B cell (primary cell): Measurements from ENCODE around the gene GNE. TPM values are rescaled to one million over a fixed set of nuclear protein-coding genes. Genes with fewer than 3 reads are reported as not detected.

Experiments used
- ATAC-seq: fragments of 200-7000 bp; cut with Tn5 transposase; one replicate; pipeline ENCODE4 v1.10.0; 2021; ENCODE audit warnings: low read depth, mild to moderate bottlenecking, moderate number of reproducible peaks, moderate library complexity
- CTCF ChIA-PET: fragments of 350-600 bp; sonication (Branson Sonifier 250); formaldehyde crosslinking; loops from one replicate; lab custom pipeline; 2021; ENCODE audit warnings: antibody characterized with exemption, inconsistent platforms; lab: Charles Lee
- POLR2A ChIA-PET: fragments of 350-600 bp; sonication (Branson Sonifier 250); formaldehyde crosslinking; loops from one replicate; lab custom pipeline; 2021; ENCODE audit warnings: antibody characterized with exemption; lab: Charles Lee
- DNase-seq: peaks from one replicate; pipeline ENCODE4 v3.0.0; 2013
- H2AFZ ChIP-seq: 2 replicates; pipeline ENCODE4 v1.6.1; 2012; ENCODE audit warnings: mild to moderate bottlenecking, low read depth, low read length; ENCODE audit not compliant: insufficient read depth, poor library complexity, severe bottlenecking
- H3K27ac ChIP-seq, 2 donors: 1 replicate in 1 of 2; 2 replicates in 1 of 2; pipeline ENCODE4 v1.5.1; 2012 to 2013; ENCODE audit warnings: low read length in 2 of 2, mild to moderate bottlenecking in 2 of 2, moderate library complexity in 1 of 2
- H3K27me3 ChIP-seq, 4 experiments: fragments of 200-600 bp in 1 of 4; sonication (generic) in 1 of 4; replicated peaks in 1 of 4; 1 replicate in 2 of 4; 2 replicates in 2 of 4; pipeline versions ENCODE4 v1.6.1 to v1.7.0; 2013 to 2016; ENCODE audit warnings: low read length in 3 of 4, mild to moderate bottlenecking in 2 of 4, mixed read lengths in 1 of 4, moderate library complexity in 1 of 4; ENCODE audit not compliant: insufficient read depth in 4 of 4, control insufficient read depth in 3 of 4; ENCODE audit errors: control extremely low read depth in 1 of 4
- H3K36me3 ChIP-seq, 2 experiments: replicated peaks in 1 of 2; 1 replicate in 1 of 2; 2 replicates in 1 of 2; pipeline versions ENCODE4 v1.6.1 to v1.7.1; 2013; ENCODE audit warnings: low read length in 1 of 2; ENCODE audit not compliant: insufficient read depth in 2 of 2, control insufficient read depth in 1 of 2; ENCODE audit errors: control extremely low read depth in 1 of 2, extremely low read depth in 1 of 2
- H3K4me1 ChIP-seq, 2 donors: fragments of 200-600 bp in 1 of 2; sonication (generic) in 1 of 2; 1 replicate in 1 of 2; 2 replicates in 1 of 2; pipeline versions ENCODE4 v1.5.1 to v1.6.1; 2013 to 2017; ENCODE audit warnings: low read length in 2 of 2; ENCODE audit not compliant: control insufficient read depth in 2 of 2, insufficient read depth in 2 of 2
- H3K4me2 ChIP-seq: replicated peaks from 2 replicates; pipeline ENCODE3; 2012; ENCODE audit warnings: mild to moderate bottlenecking, low read depth, low read length; ENCODE audit not compliant: poor library complexity, severe bottlenecking
- H3K4me3 ChIP-seq, 5 experiments: fragments of 200-600 bp in 1 of 5; sonication (generic) in 1 of 5; 1 replicate in 3 of 5; 2 replicates in 2 of 5; pipeline versions ENCODE4 v1.5.1 to v1.7.0; 2011 to 2016; ENCODE audit warnings: low read length in 4 of 5, mild to moderate bottlenecking in 4 of 5, low read depth in 2 of 5, control low read depth in 1 of 5, moderate library complexity in 1 of 5; ENCODE audit not compliant: insufficient read depth in 1 of 5; ENCODE audit errors: control extremely low read depth in 1 of 5, extremely low read depth in 1 of 5
- H3K79me2 ChIP-seq: fragments of 200-600 bp; sonication (generic); one replicate; pipeline ENCODE4 v1.6.0; 2016; ENCODE audit warnings: low read length; ENCODE audit not compliant: control insufficient read depth, insufficient read depth
- H3K9ac ChIP-seq: fragments of 200-600 bp; sonication (generic); 2 replicates; pipeline ENCODE4 v1.6.1; 2017; ENCODE audit warnings: mild to moderate bottlenecking, low read length, moderate library complexity
- H3K9me3 ChIP-seq, 3 donors: one replicate each; pipeline versions ENCODE4 v1.6.1 to v1.7.1; 2013; ENCODE audit warnings: low read length in 2 of 3; ENCODE audit not compliant: control insufficient read depth in 2 of 3, insufficient read depth in 1 of 3; ENCODE audit errors: control extremely low read depth in 1 of 3
- H4K20me1 ChIP-seq: 2 replicates; pipeline ENCODE4 v1.6.0; 2012; ENCODE audit warnings: mild to moderate bottlenecking, low read length; ENCODE audit not compliant: insufficient read depth, control insufficient read depth, poor library complexity, severe bottlenecking
- H3K27ac Mint-ChIP-seq: one replicate; pipeline ENCODE4 v1.8.0; 2021; ENCODE audit warnings: mixed read lengths
- H3K27me3 Mint-ChIP-seq: one replicate; pipeline ENCODE4 v1.8.0; 2021; ENCODE audit warnings: mixed read lengths
- H3K4me1 Mint-ChIP-seq: one replicate; pipeline ENCODE4 v1.8.0; 2021; ENCODE audit warnings: mixed read lengths
- H3K4me3 Mint-ChIP-seq: one replicate; pipeline ENCODE4 v1.8.0; 2021; ENCODE audit warnings: mixed read lengths
- H3K9me3 Mint-ChIP-seq: one replicate; pipeline ENCODE4 v1.8.0; 2022; ENCODE audit warnings: mixed read lengths; ENCODE audit not compliant: insufficient read depth
- CTCF ChIP-seq: fragments of 200-600 bp; IDR thresholded peaks from one replicate; pipeline ENCODE4 v1.8.0; 2022; ENCODE audit warnings: antibody characterized with exemption, mild to moderate bottlenecking
- EZH2 ChIP-seq: IDR thresholded peaks from 2 replicates; pipeline ENCODE4 v1.6.1; 2012; ENCODE audit warnings: borderline replicate concordance, low read depth, mild to moderate bottlenecking, moderate library complexity, low read length; ENCODE audit not compliant: insufficient read depth, poor library complexity, severe bottlenecking
- WGBS: methylation state at CpG from one replicate; pipeline ENCODE4 v1.1.5; 2013; ENCODE audit warnings: missing lambda C conversion rate; ENCODE audit not compliant: insufficient coverage; 5-methylcytosine and 5-hydroxymethylcytosine counted together
- intact Hi-C: fragments of 100-400 bp; cut with micrococcal nuclease; formaldehyde crosslinking; loops from one replicate; pipeline ENCODE4 v1.10.0; 2022
- polyA plus RNA-seq: library from polyadenylated mRNA; depleted of rRNA; stranded (reverse); fragments of >200 nt; gene quantifications from 2 replicates; pipeline ENCODE4 v1.2.3, GENCODE V29; 2012
- total RNA-seq, 2 donors: library from RNA; stranded (reverse); fragments of 120-200 nt in 1 of 2; gene quantifications; 1 replicate in 1 of 2; 2 replicates in 1 of 2; pipeline versions ENCODE4 v1.2.3 to v1.2.4, GENCODE V29; 2013 to 2022

GNE gene
- total and polyA plus RNA-seq, 2 donors (not counting 1 experiment from before 2014, with no cell fraction given): 8.3 to 20.6 TPM

- CTCF ChIA-PET: interaction anchor here (1.2 to 8.2 kb wide), 4 partner anchors 21 to 159 kb away, joined by 3 to 435 read pairs (median 47); partner anchors contain the start of genes CLTA and GLIPR2
- no peak overlapping the region for H3K4me3 Mint-ChIP-seq
- no peak overlapping the region for H2AFZ ChIP-seq
- H3K4me1 Mint-ChIP-seq: peaks cover 3% of the 10 kb centered on the region
- H3K9ac ChIP-seq: no peak overlapping the region
- peaks cover 0 to 3% (median 0%) of the 10 kb centered on the region in 3 donors for H3K9me3 ChIP-seq
- no peak overlapping the region for H3K4me2 ChIP-seq
- H3K27me3 ChIP-seq: no peaks in the 10 kb centered on the region
- TF ChIP-seq EZH2 (no peak), CTCF (no peak)
- H3K27ac Mint-ChIP-seq: no peak overlapping the region
- H4K20me1 ChIP-seq: no peaks in the 10 kb centered on the region
- H3K36me3 ChIP-seq: no peaks in the 10 kb centered on the region
- H3K79me2 ChIP-seq: no peaks in the 10 kb centered on the region
- 92% methylated on average over 15 of the region's 17 CpGs for WGBS
- peaks cover 0 to 10% of the 10 kb centered on the region in 2 donors for H3K4me1 ChIP-seq
- no peak overlapping the region for H3K4me3 ChIP-seq
- H3K9me3 Mint-ChIP-seq: no peaks in the 10 kb centered on the region
- POLR2A ChIA-PET: no interaction called here
- intact Hi-C loops: loop anchor here (10.0 kb wide), 1 partner anchor 135 kb away; the partner anchor contains the start of gene RECK
- DNase-seq: no peak
- H3K27ac ChIP-seq: no peak overlapping the region
- peaks cover 2% of the 10 kb centered on the region for H3K27me3 Mint-ChIP-seq
- ATAC-seq: no peak
Observed at GRCh38 chr9:36169708-36170107, 88.5 kb downstream of the GNE start.

- no peak for TF ChIP-seq CTCF
- TF ChIP-seq EZH2: no peak
- Histone ChIP-seq H3K79me2 (no peaks in the 10 kb centered on the region), H3K27ac (no peak within 1 kb of the TSS), H3K9ac (no peak within 1 kb of the TSS), H3K9me3 (peaks cover 0 to 3% (median 0%) of the 10 kb centered on the region in 3 donors), H3K4me1 (peaks cover 0 to 10% of the 10 kb centered on the region in 2 donors), H3K27me3 (no peaks in the 10 kb centered on the region), H3K4me3 (no peak within 1 kb of the TSS), H4K20me1 (no peaks in the 10 kb centered on the region), H3K4me2 (no peak within 1 kb of the TSS), H3K36me3 (no peaks in the 10 kb centered on the region), H2AFZ (no peak within 1 kb of the TSS)
- Mint-ChIP-seq H3K4me3 (no peak within 1 kb of the TSS), H3K27ac (no peak within 1 kb of the TSS), H3K9me3 (no peaks in the 10 kb centered on the region), H3K27me3 (peaks cover 2% of the 10 kb centered on the region), H3K4me1 (peaks cover 3% of the 10 kb centered on the region)
- ChIA-PET POLR2A (no interaction called here), CTCF (interaction anchor here (0.7 to 8.2 kb wide), 7 partner anchors 14 to 158 kb away, joined by 3 to 435 read pairs (median 44); partner anchors contain the start of genes CLTA and GLIPR2)
- DNase-seq (no peak), ATAC-seq (no peak)
- 91% methylated on average over 6 of the region's 6 CpGs for WGBS
- intact Hi-C loops: loop anchor here (10.0 kb wide), 1 partner anchor 134 kb away; the partner anchor contains the start of gene RECK
Observed at GRCh38 chr9:36169166-36169565, 89.1 kb downstream of the GNE start, which contains the start of gene CCIN. CCIN (plus strand) TSS chr9:36169388; CDS start chr9:36169503, 115 bp downstream.
